Neural progenitor cell (in vitro differentiated cells): ENCODE measurements around the gene THRA. TPM values are rescaled to one million over a fixed set of nuclear protein-coding genes. Genes with fewer than 3 reads are reported as not detected.

Experiments used
- DNase-seq: peaks from one replicate; pipeline ENCODE4 v3.0.0-alpha.2; 2016; ENCODE audit warnings: low spot score
- H2AFZ ChIP-seq: fragments of 200-600 bp; sonication (generic); replicated peaks from 2 replicates; pipeline ENCODE4 v1.6.1; 2016; ENCODE audit warnings: antibody characterized with exemption
- H3F3A ChIP-seq: fragments of 200-600 bp; sonication (generic); 2 replicates; pipeline ENCODE4 v1.6.1; 2016; ENCODE audit warnings: antibody characterized with exemption, low read depth
- H3K27ac ChIP-seq: fragments of 200-600 bp; sonication (generic); 2 replicates; pipeline ENCODE4 v1.5.1; 2016; ENCODE audit warnings: mild to moderate bottlenecking
- H3K27me3 ChIP-seq: fragments of 200-600 bp; sonication (generic); 2 replicates; pipeline ENCODE4 v1.6.1; 2016; ENCODE audit warnings: mild to moderate bottlenecking, moderate library complexity
- H3K36me3 ChIP-seq: fragments of 200-600 bp; sonication (generic); 2 replicates; pipeline ENCODE4 v1.5.1; 2016
- H3K4me1 ChIP-seq: fragments of 200-600 bp; sonication (generic); 2 replicates; pipeline ENCODE4 v1.6.1; 2016; ENCODE audit warnings: mixed run types
- H3K4me2 ChIP-seq: fragments of 200-600 bp; sonication (generic); 2 replicates; pipeline ENCODE4 v1.6.1; 2016
- H3K4me3 ChIP-seq: fragments of 200-600 bp; sonication (generic); 2 replicates; pipeline ENCODE4 v1.5.1; 2016
- H3K79me2 ChIP-seq: fragments of 200-600 bp; sonication (generic); 2 replicates; pipeline ENCODE4 v1.6.1; 2016; ENCODE audit warnings: low read depth
- H3K9ac ChIP-seq: fragments of 200-600 bp; sonication (generic); 2 replicates; pipeline ENCODE4 v1.6.1; 2016
- H3K9me3 ChIP-seq: fragments of 200-600 bp; sonication (generic); 2 replicates; pipeline ENCODE4 v1.5.1; 2016; ENCODE audit warnings: low read depth
- H4K20me1 ChIP-seq: fragments of 200-600 bp; sonication (generic); 2 replicates; pipeline ENCODE4 v1.6.1; 2016; ENCODE audit warnings: low read depth
- H3K27ac Mint-ChIP-seq: 3 replicates; pipeline ENCODE4 v1.8.0; 2021; ENCODE audit warnings: mixed read lengths
- H3K27me3 Mint-ChIP-seq: 2 replicates; pipeline ENCODE4 v1.8.0; 2022; ENCODE audit warnings: low read depth, mild to moderate bottlenecking, inconsistent platforms, moderate library complexity, mixed read lengths; ENCODE audit not compliant: insufficient read depth
- H3K36me3 Mint-ChIP-seq: 3 replicates; pipeline ENCODE4 v1.8.0; 2021; ENCODE audit warnings: mixed read lengths
- H3K4me1 Mint-ChIP-seq: 3 replicates; pipeline ENCODE4 v1.8.0; 2021; ENCODE audit warnings: mixed read lengths
- H3K4me3 Mint-ChIP-seq: 3 replicates; pipeline ENCODE4 v1.8.0; 2021; ENCODE audit warnings: mild to moderate bottlenecking, moderate library complexity, mixed read lengths
- H3K9me3 Mint-ChIP-seq: 3 replicates; pipeline ENCODE4 v1.8.0; 2020; ENCODE audit warnings: mixed read lengths
- EZH2 ChIP-seq: fragments of 200-600 bp; sonication (generic); IDR thresholded peaks from 2 replicates; pipeline ENCODE4 v1.6.1; 2017; ENCODE audit warnings: antibody characterized with exemption, mild to moderate bottlenecking, moderate library complexity
- EZH2phosphoT487 ChIP-seq: fragments of 200-600 bp; sonication (generic); IDR thresholded peaks from 2 replicates; pipeline ENCODE4 v1.6.1; 2017; ENCODE audit warnings: antibody characterized with exemption
- total RNA-seq: library from RNA; depleted of rRNA; stranded (reverse); fragments of >200 nt; gene quantifications from 2 replicates; pipeline ENCODE4 v1.2.3, GENCODE V29; 2015; ENCODE audit warnings: low replicate concordance
- TF ChIP-seq, protein P1 (sequence below): fragments of 200-600 bp; sonication (generic); IDR thresholded peaks from 2 replicates; pipeline ENCODE4 v1.5.1; 2017; ENCODE audit warnings: antibody characterized with exemption, mild to moderate bottlenecking

The THRA gene
- total RNA-seq, 1 donor from 2014 or later, result 14.5 TPM

DNA sequence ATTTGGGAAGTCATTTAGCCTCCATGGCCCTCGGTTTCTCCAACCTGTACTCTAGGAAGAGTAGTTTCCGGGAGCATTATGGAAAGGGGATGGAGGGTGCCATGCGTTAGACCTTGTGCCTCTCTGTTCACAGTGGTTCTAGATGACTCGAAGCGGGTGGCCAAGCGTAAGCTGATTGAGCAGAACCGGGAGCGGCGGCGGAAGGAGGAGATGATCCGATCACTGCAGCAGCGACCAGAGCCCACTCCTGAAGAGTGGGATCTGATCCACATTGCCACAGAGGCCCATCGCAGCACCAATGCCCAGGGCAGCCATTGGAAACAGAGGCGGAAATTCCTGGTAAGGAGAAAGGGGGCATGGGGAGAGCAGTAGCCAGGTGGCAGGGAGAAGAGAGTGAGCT, 21.7 kb downstream of the THRA start:
- Mint-ChIP-seq H3K27ac (no peak overlapping the region), H3K9me3 (no peaks in the 10 kb centered on the region), H3K27me3 (peaks cover 10% of the 10 kb centered on the region), H3K36me3 (peaks cover 8% of the 10 kb centered on the region), H3K4me3 (no peak overlapping the region), H3K4me1 (no peaks in the 10 kb centered on the region)
- no peaks in the 10 kb centered on the region for H4K20me1 ChIP-seq
- TF ChIP-seq, protein P1, sequence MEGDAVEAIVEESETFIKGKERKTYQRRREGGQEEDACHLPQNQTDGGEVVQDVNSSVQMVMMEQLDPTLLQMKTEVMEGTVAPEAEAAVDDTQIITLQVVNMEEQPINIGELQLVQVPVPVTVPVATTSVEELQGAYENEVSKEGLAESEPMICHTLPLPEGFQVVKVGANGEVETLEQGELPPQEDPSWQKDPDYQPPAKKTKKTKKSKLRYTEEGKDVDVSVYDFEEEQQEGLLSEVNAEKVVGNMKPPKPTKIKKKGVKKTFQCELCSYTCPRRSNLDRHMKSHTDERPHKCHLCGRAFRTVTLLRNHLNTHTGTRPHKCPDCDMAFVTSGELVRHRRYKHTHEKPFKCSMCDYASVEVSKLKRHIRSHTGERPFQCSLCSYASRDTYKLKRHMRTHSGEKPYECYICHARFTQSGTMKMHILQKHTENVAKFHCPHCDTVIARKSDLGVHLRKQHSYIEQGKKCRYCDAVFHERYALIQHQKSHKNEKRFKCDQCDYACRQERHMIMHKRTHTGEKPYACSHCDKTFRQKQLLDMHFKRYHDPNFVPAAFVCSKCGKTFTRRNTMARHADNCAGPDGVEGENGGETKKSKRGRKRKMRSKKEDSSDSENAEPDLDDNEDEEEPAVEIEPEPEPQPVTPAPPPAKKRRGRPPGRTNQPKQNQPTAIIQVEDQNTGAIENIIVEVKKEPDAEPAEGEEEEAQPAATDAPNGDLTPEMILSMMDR, result no peak
- TF ChIP-seq EZH2 (no peak), EZH2phosphoT487 (no peak)
- DNase-seq, result no peak
- no peak overlapping the region for H3K4me3 ChIP-seq
- H3K27me3 ChIP-seq, result no peaks in the 10 kb centered on the region
- no peaks in the 10 kb centered on the region for H3K9me3 ChIP-seq
- no peaks in the 10 kb centered on the region for H3K4me1 ChIP-seq
- H3K27ac ChIP-seq, result no peak overlapping the region
- H3K79me2 ChIP-seq, result no peaks in the 10 kb centered on the region
- no peaks in the 10 kb centered on the region for H3K36me3 ChIP-seq
- H3F3A ChIP-seq, result peaks cover 3% of the 10 kb centered on the region
- no peak overlapping the region for H3K4me2 ChIP-seq
- H2AFZ ChIP-seq, result no peak overlapping the region
- H3K9ac ChIP-seq, result no peak overlapping the region

DNA sequence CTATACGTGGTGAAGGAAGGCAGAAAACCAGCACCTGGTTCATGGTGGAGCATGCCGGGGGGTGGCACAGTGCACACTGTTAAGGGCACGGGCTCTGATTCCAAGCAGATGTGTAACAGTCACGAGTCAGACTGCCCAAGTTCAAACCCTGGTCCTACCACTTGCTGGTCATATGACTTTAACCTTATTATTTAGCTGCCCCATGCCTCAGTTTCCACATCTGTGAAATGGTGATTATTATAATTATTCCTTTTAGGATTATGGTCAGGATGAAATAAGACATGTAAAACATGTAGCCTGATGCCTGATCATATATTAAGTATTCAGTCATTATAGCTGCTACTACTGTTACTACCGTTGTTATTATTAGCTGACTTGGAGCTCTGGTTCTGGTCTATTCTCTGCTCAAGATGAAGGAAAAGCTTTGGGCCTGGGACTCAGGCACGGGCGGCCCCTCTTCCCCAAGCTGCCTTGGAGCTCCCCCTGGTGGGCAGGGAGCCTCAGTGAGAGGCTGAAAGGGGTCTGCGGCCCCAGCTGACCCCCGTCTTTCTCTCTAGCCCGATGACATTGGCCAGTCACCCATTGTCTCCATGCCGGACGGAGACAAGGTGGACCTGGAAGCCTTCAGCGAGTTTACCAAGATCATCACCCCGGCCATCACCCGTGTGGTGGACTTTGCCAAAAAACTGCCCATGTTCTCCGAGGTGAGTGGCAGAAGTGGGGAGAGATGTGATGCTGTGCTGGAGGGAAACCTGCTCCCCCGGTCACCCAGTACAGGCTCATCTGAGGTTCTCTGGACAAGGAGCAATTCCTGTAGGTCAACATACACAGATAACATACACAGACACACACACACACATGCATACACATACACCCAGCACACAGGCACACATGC, 23.6 kb downstream of the THRA start:
- Histone ChIP-seq H2AFZ (no peak overlapping the region), H3K4me2 (no peak overlapping the region), H4K20me1 (no peaks in the 10 kb centered on the region), H3K36me3 (no peaks in the 10 kb centered on the region), H3K9ac (no peak overlapping the region), H3K79me2 (no peaks in the 10 kb centered on the region), H3K27me3 (no peaks in the 10 kb centered on the region), H3F3A (peaks cover 3% of the 10 kb centered on the region), H3K4me1 (no peaks in the 10 kb centered on the region), H3K9me3 (no peaks in the 10 kb centered on the region), H3K27ac (no peak overlapping the region), H3K4me3 (no peak overlapping the region)
- peak; percentile 83 for DNase-seq
- TF ChIP-seq EZH2, result no peak
- TF ChIP-seq, protein P1, result peak; percentile 85
- Mint-ChIP-seq H3K4me3 (no peak overlapping the region), H3K27ac (no peak overlapping the region), H3K36me3 (peaks cover 8% of the 10 kb centered on the region), H3K9me3 (no peaks in the 10 kb centered on the region), H3K27me3 (peaks cover 10% of the 10 kb centered on the region), H3K4me1 (no peaks in the 10 kb centered on the region)

- H3K27ac ChIP-seq, result no peak overlapping the region
- no peaks in the 10 kb centered on the region for H3K36me3 ChIP-seq
Observed at GRCh38 chr17:40087049-40087794, 24.5 kb downstream of the THRA start.

More at GRCh38 chr17:40087049-40087794, 24.5 kb downstream of the THRA start:
- H3K9me3 Mint-ChIP-seq, result no peaks in the 10 kb centered on the region
- H3K4me3 ChIP-seq, result no peak overlapping the region
- peaks cover 8% of the 10 kb centered on the region for H3K36me3 Mint-ChIP-seq
- H3K27me3 ChIP-seq, result no peaks in the 10 kb centered on the region
- H3K9me3 ChIP-seq, result no peaks in the 10 kb centered on the region
- H3F3A ChIP-seq, result peaks cover 3% of the 10 kb centered on the region
- no peaks in the 10 kb centered on the region for H3K79me2 ChIP-seq
- no peak overlapping the region for H3K4me2 ChIP-seq
- H3K4me1 ChIP-seq, result peaks cover 3% of the 10 kb centered on the region
- H3K27me3 Mint-ChIP-seq, result peaks cover 10% of the 10 kb centered on the region
- H3K9ac ChIP-seq, result no peak overlapping the region
- no peak for DNase-seq
- H3K4me3 Mint-ChIP-seq, result no peak overlapping the region
- no peak for TF ChIP-seq EZH2phosphoT487
- TF ChIP-seq EZH2, result no peak
- TF ChIP-seq, protein P1, result no peak
- H4K20me1 ChIP-seq, result no peaks in the 10 kb centered on the region
- H3K27ac Mint-ChIP-seq, result no peak overlapping the region
- peaks cover 3% of the 10 kb centered on the region for H3K4me1 Mint-ChIP-seq
- H2AFZ ChIP-seq, result no peak overlapping the region
